ENCODE data around the gene GTSF1L.
A peak's percentile ranks its signal among the peaks of the same experiment; 100 is the strongest.
"Not testable (repeated sequence)": the region's sequence is repeated elsewhere in the genome, so short reads cannot be mapped to it uniquely, and the experiment has no call there.

The GTSF1L gene

DNA sequence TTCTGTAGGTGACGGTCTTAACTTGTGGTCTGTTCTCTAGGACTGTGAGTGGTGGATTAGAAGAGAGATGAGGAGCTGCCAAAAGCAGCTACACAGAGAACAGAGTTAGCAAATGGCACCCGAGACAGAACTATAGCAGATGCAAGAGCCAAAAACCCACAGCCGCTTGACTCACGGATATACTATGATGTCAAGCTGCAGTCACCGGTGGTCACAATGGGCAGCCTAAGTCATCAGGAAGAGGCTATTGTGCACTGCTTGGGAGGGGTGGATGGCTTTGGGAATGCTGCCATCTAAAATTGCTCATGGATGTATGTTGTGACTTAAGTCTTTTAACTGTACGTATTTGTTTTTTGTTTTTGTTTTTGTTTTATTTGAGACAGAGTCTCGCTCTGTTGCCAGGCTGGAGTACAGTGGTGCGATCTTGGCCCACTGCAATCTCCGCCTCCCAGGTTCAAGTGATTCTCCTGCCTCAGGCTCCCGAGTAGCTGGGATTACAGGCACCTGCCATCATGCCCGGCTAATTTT, at the start of gene GTSF1L:
GTSF1L (minus strand) TSS at position 192 of the 528 bp plus-strand sequence. CDS start 308 bp downstream, outside the sequence.
- DNase-seq, result no peak

DNA sequence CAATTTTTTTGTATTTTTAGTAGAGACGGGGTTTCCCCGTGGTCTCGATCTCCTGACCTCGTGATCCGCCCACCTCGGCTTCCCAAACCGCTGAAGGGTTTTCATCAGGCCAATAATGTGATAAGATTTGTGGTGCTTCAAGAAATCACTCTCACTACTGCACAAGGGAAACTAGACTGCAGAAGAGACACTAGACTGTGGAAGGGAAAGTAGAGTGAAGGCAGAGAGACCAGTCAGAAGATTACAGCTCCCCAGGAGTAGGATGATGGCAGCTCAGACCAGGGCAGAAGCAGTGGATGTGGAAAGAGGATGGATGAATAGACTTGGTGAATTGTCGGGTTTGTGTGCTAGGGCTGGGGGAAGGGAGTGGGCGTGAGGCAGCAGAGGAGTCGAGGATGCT, 48.0 kb upstream of the GTSF1L start:
- no peak for DNase-seq

DNA sequence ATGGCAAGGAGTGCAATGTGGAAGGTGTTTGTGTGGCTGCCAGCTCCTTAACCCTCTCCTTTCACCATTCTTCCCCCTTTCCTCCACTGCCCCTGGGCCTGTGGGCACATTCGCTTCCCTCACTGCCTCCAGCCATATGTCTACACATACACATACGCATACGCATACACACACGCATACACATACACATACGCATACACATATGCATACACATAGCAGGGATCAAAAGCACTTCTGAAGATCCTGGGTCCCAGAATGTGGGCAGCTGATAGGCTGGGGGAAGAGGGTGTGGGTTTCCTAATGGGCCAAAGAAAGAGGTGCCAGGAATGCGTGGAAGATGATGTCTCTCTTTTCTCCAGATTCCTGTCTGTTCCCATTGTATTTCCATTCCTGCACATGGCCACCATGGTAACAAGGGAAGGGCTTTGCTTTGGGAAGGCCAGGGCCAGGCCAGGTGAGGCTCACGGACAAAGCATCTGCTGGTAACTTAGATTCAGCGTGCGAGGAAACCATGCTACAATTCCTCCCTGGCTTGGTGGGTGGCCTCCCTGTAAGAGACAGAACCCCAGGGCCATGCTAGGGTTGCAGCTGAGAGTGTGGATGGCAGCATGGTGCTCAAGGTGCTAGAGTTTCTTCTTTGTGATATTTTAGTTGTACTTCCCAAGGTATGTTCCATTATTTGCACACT, 44.8 kb upstream of the GTSF1L start:
- DNase-seq, result no peak

DNA sequence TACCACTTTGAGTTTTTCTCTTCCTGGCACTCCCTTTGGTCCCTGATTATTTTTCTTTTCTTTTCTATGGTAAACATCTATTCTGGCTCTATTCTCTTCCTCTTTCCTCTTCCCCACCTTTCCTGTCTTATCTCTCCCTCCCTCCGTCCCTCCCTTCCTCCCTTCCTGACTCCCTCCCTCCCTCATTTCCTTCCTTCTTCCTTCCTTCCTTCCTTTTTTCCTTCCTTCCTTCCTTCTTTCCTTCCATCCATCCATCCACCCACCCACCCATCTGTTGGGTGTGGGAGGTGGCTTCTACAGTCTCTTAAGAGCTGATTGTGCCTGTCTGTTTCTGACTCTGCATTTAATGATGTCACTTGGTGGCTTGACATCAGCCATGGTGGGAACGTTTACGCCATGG, 43.5 kb upstream of the GTSF1L start:
- no peak for DNase-seq

- peak; percentile 20 for DNase-seq
Measured at GRCh38 chr20:43767686-43768474, 41.1 kb upstream of the GTSF1L start.

- DNase-seq, result no peak
Measured at GRCh38 chr20:43766917-43767316, 40.1 kb upstream of the GTSF1L start.

- DNase-seq, result no peak
Measured at GRCh38 chr20:43766385-43766784, 39.6 kb upstream of the GTSF1L start.

GRCh38 chr20:43765916-43766315, 39.1 kb upstream of the GTSF1L start:
- DNase-seq, result no peak

DNA sequence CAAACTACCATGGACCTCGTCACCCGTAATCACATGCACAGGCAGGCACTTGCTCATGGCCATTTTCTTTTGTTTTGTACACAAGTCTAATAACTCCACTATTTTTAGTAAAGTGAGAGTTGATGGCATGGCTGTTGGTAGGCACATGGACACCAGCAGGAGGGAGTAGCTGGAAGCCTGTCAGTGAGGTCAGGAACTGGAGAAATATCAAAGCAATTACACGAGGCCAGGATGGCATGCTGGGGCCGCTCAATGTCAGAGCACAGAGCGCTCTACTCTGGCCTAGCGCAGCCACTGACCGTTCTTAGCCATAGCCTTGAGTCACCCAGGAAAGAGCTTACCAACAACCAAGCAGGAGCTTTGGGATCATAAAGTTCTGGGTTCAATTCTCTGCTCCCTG, 36.1 kb upstream of the GTSF1L start:
- DNase-seq, result no peak

DNA sequence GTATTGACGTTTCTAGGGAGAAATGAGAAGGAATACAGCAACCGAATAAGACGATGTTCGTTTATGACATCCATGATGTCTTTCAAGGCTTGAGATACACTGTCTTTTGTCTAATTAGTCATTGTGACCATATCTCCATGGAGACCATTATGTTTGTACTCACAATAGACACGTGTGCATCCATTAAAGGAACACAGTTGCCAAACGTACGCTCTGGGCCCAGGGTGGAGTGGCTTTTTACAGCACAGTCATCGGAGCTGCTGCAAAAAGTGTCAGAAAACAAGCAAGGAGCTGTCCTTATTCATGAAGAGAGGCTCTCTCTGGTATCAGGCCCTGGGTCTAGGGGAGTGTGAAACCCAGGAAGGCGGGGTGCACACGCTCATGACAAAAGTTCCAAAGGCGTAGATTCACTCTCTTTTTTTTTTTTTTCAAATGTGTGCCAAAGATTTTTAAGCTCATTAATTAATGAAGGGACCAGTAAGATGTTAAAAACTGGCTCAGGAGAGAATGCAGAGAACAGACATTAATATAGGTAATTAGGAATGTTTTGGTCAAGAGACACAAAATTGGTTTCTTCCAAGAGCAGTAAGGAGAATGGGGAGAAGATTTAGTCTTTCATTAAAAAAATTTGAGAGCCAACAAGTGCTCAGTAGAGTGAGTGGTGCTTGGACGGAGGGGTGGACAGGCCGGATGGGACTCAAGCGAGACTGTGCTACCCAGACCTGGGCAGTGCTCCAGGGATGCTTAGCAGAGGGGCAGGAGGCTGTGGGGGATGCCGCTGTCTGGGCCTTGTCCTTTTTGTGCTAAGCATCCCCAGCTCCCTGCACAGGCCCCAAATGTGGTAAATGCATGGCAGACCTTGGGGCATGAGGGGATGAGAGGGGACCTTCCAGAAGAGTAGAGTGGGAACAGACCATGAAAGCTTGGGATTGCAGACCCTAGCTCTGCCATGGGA, 34.9 kb upstream of the GTSF1L start:
- no peak for DNase-seq

GRCh38 chr20:43757888-43758287, 31.1 kb upstream of the GTSF1L start:
- DNase-seq, result not testable (repeated sequence)

- DNase-seq, result no peak
Measured at GRCh38 chr20:43755851-43756250, 29.0 kb upstream of the GTSF1L start.

DNA sequence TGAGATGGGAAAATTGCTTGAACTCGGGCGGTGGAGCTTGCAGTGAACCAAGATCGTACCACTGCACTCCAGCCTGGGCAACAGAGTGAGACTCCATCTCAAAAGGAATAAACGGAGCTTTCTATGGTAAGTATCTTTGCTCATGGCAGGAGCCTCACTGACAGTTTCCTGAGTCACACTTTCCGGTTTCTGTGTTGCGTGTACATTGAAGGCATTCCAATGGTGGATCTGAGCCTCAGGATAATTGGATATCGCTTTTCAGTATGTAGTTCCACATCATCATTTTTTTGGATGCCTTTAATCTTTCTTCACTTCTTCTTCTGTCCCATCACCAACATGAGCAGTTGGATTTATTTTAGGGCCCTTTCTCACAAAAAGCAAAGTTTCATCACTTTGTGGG, 28.6 kb upstream of the GTSF1L start:
- no peak for DNase-seq

DNA sequence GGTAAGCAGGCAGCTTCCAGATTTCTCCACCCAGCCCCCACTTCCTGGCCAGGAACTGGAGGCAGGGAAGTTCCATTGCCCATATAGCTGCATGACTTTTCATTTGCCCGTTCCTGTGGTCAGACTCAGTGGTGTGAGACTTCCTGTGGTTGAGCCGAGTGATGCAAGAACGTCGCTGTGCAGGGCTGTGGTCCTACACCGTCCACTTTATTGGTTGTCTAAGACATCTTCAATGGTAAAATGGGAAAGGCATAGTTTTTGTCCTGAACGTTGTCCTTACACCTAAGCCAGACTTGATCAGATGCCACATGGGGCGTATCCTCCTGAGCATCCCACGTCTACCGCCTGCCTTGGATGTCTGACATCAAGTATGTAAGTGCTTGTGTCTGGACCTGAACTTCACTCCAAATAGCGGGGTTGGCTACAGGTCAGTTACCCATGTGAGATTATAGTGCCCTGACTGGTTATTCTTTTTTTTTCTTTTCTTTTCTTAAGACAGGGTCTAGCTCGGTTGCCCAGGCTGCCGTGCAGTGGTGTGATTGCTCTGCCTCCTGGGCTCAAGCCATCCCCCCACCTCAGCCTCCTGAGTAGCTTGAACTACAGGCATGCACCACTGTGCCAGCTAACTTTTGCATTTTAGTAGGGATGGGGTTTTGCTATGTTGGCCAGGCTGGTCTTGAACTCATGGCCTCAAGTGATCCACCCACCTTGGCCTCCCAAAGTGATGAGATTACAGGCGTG, 25.9 kb upstream of the GTSF1L start:
- peak; percentile 74 for DNase-seq

GRCh38 chr20:43752051-43752360, 25.2 kb upstream of the GTSF1L start:
- DNase-seq, result no peak

DNA sequence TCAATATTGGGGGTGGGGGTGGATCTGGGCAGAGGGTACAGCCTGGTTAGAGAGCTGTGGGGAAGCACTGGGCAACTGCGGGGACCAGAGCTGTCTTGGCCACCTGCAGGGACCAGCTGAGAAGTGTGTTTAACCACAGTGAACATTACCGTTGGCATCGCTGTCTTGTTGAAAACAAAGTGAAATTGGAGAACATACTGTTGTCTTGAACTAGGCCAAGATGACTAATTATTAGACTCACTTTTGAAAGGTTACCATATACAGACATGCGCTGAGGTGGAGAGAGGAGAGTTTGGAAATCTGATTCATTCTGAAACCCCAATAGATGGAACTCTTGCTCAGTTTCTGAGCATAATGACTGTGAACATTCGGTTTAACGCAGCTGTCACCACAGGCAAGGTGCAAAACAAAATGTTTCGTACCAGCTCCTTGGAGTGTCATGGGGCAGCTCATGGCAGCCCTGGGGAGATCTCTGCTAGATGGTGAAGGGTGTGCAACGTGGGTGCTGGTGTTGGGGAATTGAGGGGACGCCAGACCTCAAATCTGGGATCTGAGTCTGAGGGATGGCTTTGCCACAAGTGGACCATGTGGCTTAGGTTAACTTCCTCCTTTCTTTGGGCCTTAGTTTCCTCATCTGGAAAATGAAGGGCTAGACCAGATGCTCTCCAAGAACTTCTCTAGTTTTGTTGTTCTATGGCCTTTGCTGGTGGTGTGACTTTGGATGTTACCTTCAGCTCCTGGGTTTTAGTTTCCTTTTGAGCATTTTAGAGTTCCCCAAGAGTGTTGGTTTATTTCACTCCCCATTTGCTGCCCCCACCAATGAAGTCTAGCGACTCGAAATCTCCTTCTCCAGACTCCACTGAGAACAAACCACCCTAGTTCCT, 24.6 kb upstream of the GTSF1L start:
- DNase-seq, result peak; percentile 49

DNA sequence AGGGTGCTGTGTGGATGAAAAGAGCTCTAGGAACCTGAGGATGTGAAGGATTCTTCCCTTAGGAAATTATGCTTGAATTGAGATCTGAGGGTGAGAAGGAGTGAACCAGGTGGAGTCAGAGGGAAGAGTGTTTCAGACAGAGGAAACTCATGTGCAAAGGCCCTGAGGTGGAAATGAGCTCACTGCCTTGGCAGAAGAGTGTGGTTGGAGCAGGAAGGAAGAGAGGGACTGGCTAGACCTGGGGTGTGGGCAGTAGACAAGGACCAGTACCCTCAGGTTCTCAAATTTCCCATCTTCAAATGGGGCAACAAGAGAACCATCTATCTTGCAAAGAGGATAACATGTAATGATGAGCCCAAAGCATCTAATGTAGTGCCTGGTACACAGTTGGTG, 24.0 kb upstream of the GTSF1L start:
- DNase-seq, result no peak

DNA sequence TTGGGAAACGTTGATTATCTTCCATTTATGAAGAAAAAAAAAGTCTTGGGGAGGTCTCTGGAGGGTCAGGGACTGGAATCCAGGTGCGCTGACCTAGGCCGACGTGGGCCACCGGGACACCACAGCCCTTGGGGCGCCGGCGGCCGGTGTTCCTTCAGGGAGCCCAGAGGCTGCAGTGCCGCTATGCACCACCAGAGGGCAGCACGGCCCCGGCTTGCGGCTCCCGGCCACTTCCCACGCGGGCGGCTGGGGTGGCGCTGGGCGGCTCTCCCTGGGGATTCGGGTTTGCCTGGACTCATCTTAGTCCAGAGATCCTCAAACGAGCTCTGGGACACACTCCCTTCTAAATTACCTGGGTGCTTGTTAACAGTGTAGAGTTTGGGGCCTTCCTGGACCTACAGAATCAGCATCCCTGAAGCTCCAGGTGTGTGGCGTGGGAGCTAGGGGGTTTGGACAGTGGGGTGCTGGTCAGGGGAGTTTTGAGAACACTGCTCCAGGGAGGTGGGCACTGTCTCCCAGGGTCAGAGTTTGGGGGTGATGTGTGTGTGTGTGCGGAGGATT, 23.0 kb upstream of the GTSF1L start:
- peak; percentile 40 for DNase-seq

DNA sequence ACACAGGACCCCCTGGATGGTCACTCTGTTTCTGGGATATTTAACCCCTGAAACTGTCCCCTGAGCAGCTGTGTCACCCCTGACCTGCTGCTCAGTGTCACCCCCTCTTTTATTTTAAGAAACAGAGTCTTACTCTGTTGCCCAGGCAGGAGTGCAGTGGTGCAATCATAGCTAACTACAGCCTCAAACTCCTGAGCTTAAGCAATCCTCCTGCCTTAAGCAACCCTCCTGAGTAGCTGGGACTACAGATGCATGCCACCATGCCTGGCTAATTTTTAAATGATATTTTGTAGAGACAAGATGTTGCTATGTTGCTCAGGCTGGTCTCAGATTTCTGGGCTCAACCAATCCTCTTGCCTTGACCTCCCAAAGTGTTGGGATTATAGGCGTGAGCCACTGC, 21.5 kb upstream of the GTSF1L start:
- DNase-seq, result peak; percentile 24

- DNase-seq, result no peak
Measured at GRCh38 chr20:43746344-43747137, 19.7 kb upstream of the GTSF1L start.
